HG03060 (cell line): ENCODE measurements around the gene GNAZ.

Experiments used
- ATAC-seq: cut with Tn5 transposase; IDR thresholded peaks from one replicate; pipeline ENCODE4 v1.9.1; 2021; ENCODE audit warnings: low read depth, moderate number of reproducible peaks; ENCODE audit not compliant: unreplicated experiment

The GNAZ gene

GRCh38 chr22:23075525-23076216 lies 5.4 kb downstream of the GNAZ start:
- ATAC-seq: no peak

GRCh38 chr22:23076896-23077572 lies 6.7 kb downstream of the GNAZ start:
- ATAC-seq: no peak

GRCh38 chr22:23077627-23078461 lies 7.5 kb downstream of the GNAZ start:
- ATAC-seq: no peak

- ATAC-seq: no peak
These were observed 8.1 kb downstream of the GNAZ start for GRCh38 chr22:23078462-23078787.

- no peak for ATAC-seq
These were observed 9.0 kb downstream of the GNAZ start for GRCh38 chr22:23079240-23079768.

GRCh38 chr22:23079814-23080521 lies 9.6 kb downstream of the GNAZ start:
- no peak for ATAC-seq

GRCh38 chr22:23080613-23081290 lies 10.4 kb downstream of the GNAZ start:
- no peak for ATAC-seq

GRCh38 chr22:23082534-23083314 lies 12.4 kb downstream of the GNAZ start:
- ATAC-seq: no peak

GRCh38 chr22:23083315-23084021 lies 13.1 kb downstream of the GNAZ start:
- no peak for ATAC-seq

GRCh38 chr22:23084453-23085350 lies 14.4 kb downstream of the GNAZ start:
- ATAC-seq: no peak

GRCh38 chr22:23085351-23085671 lies 15.0 kb downstream of the GNAZ start:
- no peak for ATAC-seq

GRCh38 chr22:23085785-23086184 lies 15.5 kb downstream of the GNAZ start:
- ATAC-seq: no peak

- ATAC-seq: no peak
These were observed 15.9 kb downstream of the GNAZ start for GRCh38 chr22:23086263-23086662.

- no peak for ATAC-seq
These were observed 16.5 kb downstream of the GNAZ start for GRCh38 chr22:23086787-23087186.

- no peak for ATAC-seq
These were observed 17.9 kb downstream of the GNAZ start for GRCh38 chr22:23088199-23088604.

GRCh38 chr22:23089010-23089409 lies 18.7 kb downstream of the GNAZ start:
- no peak for ATAC-seq

GRCh38 chr22:23089633-23090456 lies 19.5 kb downstream of the GNAZ start:
- no peak for ATAC-seq
